B cell (primary cell): Measurements from ENCODE around the gene CLASRP. TPM values are rescaled to one million over a fixed set of nuclear protein-coding genes. Genes with fewer than 3 reads are reported as not detected.
A peak's percentile ranks its signal among the peaks of the same experiment; 100 is the strongest.

Experiments used
- ATAC-seq: fragments of 200-7000 bp; cut with Tn5 transposase; one replicate; pipeline ENCODE4 v1.10.0; 2021; ENCODE audit warnings: low read depth, mild to moderate bottlenecking, moderate number of reproducible peaks, moderate library complexity
- CTCF ChIA-PET: fragments of 350-600 bp; sonication (Branson Sonifier 250); formaldehyde crosslinking; loops from one replicate; lab custom pipeline; 2021; ENCODE audit warnings: antibody characterized with exemption, inconsistent platforms; lab: Charles Lee
- POLR2A ChIA-PET: fragments of 350-600 bp; sonication (Branson Sonifier 250); formaldehyde crosslinking; loops from one replicate; lab custom pipeline; 2021; ENCODE audit warnings: antibody characterized with exemption; lab: Charles Lee
- DNase-seq: peaks from one replicate; pipeline ENCODE4 v3.0.0; 2013
- H2AFZ ChIP-seq: 2 replicates; pipeline ENCODE4 v1.6.1; 2012; ENCODE audit warnings: mild to moderate bottlenecking, low read depth, low read length; ENCODE audit not compliant: insufficient read depth, poor library complexity, severe bottlenecking
- H3K27ac ChIP-seq, 2 donors: 1 replicate in 1 of 2; 2 replicates in 1 of 2; pipeline ENCODE4 v1.5.1; 2012 to 2013; ENCODE audit warnings: low read length in 2 of 2, mild to moderate bottlenecking in 2 of 2, moderate library complexity in 1 of 2
- H3K27me3 ChIP-seq, 4 experiments: fragments of 200-600 bp in 1 of 4; sonication (generic) in 1 of 4; replicated peaks in 1 of 4; 1 replicate in 2 of 4; 2 replicates in 2 of 4; pipeline versions ENCODE4 v1.6.1 to v1.7.0; 2013 to 2016; ENCODE audit warnings: low read length in 3 of 4, mild to moderate bottlenecking in 2 of 4, mixed read lengths in 1 of 4, moderate library complexity in 1 of 4; ENCODE audit not compliant: insufficient read depth in 4 of 4, control insufficient read depth in 3 of 4; ENCODE audit errors: control extremely low read depth in 1 of 4
- H3K36me3 ChIP-seq, 2 experiments: replicated peaks in 1 of 2; 1 replicate in 1 of 2; 2 replicates in 1 of 2; pipeline versions ENCODE4 v1.6.1 to v1.7.1; 2013; ENCODE audit warnings: low read length in 1 of 2; ENCODE audit not compliant: insufficient read depth in 2 of 2, control insufficient read depth in 1 of 2; ENCODE audit errors: control extremely low read depth in 1 of 2, extremely low read depth in 1 of 2
- H3K4me1 ChIP-seq, 2 donors: fragments of 200-600 bp in 1 of 2; sonication (generic) in 1 of 2; 1 replicate in 1 of 2; 2 replicates in 1 of 2; pipeline versions ENCODE4 v1.5.1 to v1.6.1; 2013 to 2017; ENCODE audit warnings: low read length in 2 of 2; ENCODE audit not compliant: control insufficient read depth in 2 of 2, insufficient read depth in 2 of 2
- H3K4me2 ChIP-seq: replicated peaks from 2 replicates; pipeline ENCODE3; 2012; ENCODE audit warnings: mild to moderate bottlenecking, low read depth, low read length; ENCODE audit not compliant: poor library complexity, severe bottlenecking
- H3K4me3 ChIP-seq, 5 experiments: fragments of 200-600 bp in 1 of 5; sonication (generic) in 1 of 5; 1 replicate in 3 of 5; 2 replicates in 2 of 5; pipeline versions ENCODE4 v1.5.1 to v1.7.0; 2011 to 2016; ENCODE audit warnings: low read length in 4 of 5, mild to moderate bottlenecking in 4 of 5, low read depth in 2 of 5, control low read depth in 1 of 5, moderate library complexity in 1 of 5; ENCODE audit not compliant: insufficient read depth in 1 of 5; ENCODE audit errors: control extremely low read depth in 1 of 5, extremely low read depth in 1 of 5
- H3K79me2 ChIP-seq: fragments of 200-600 bp; sonication (generic); one replicate; pipeline ENCODE4 v1.6.0; 2016; ENCODE audit warnings: low read length; ENCODE audit not compliant: control insufficient read depth, insufficient read depth
- H3K9ac ChIP-seq: fragments of 200-600 bp; sonication (generic); 2 replicates; pipeline ENCODE4 v1.6.1; 2017; ENCODE audit warnings: mild to moderate bottlenecking, low read length, moderate library complexity
- H3K9me3 ChIP-seq, 3 donors: one replicate each; pipeline versions ENCODE4 v1.6.1 to v1.7.1; 2013; ENCODE audit warnings: low read length in 2 of 3; ENCODE audit not compliant: control insufficient read depth in 2 of 3, insufficient read depth in 1 of 3; ENCODE audit errors: control extremely low read depth in 1 of 3
- H4K20me1 ChIP-seq: 2 replicates; pipeline ENCODE4 v1.6.0; 2012; ENCODE audit warnings: mild to moderate bottlenecking, low read length; ENCODE audit not compliant: insufficient read depth, control insufficient read depth, poor library complexity, severe bottlenecking
- H3K27ac Mint-ChIP-seq: one replicate; pipeline ENCODE4 v1.8.0; 2021; ENCODE audit warnings: mixed read lengths
- H3K27me3 Mint-ChIP-seq: one replicate; pipeline ENCODE4 v1.8.0; 2021; ENCODE audit warnings: mixed read lengths
- H3K4me1 Mint-ChIP-seq: one replicate; pipeline ENCODE4 v1.8.0; 2021; ENCODE audit warnings: mixed read lengths
- H3K4me3 Mint-ChIP-seq: one replicate; pipeline ENCODE4 v1.8.0; 2021; ENCODE audit warnings: mixed read lengths
- H3K9me3 Mint-ChIP-seq: one replicate; pipeline ENCODE4 v1.8.0; 2022; ENCODE audit warnings: mixed read lengths; ENCODE audit not compliant: insufficient read depth
- EZH2 ChIP-seq: IDR thresholded peaks from 2 replicates; pipeline ENCODE4 v1.6.1; 2012; ENCODE audit warnings: borderline replicate concordance, low read depth, mild to moderate bottlenecking, moderate library complexity, low read length; ENCODE audit not compliant: insufficient read depth, poor library complexity, severe bottlenecking
- WGBS: methylation state at CpG from one replicate; pipeline ENCODE4 v1.1.5; 2013; ENCODE audit warnings: missing lambda C conversion rate; ENCODE audit not compliant: insufficient coverage; 5-methylcytosine and 5-hydroxymethylcytosine counted together
- intact Hi-C: fragments of 100-400 bp; cut with micrococcal nuclease; formaldehyde crosslinking; loops from one replicate; pipeline ENCODE4 v1.10.0; 2022
- polyA plus RNA-seq: library from polyadenylated mRNA; depleted of rRNA; stranded (reverse); fragments of >200 nt; gene quantifications from 2 replicates; pipeline ENCODE4 v1.2.3, GENCODE V29; 2012
- total RNA-seq, 2 donors: library from RNA; stranded (reverse); fragments of 120-200 nt in 1 of 2; gene quantifications; 1 replicate in 1 of 2; 2 replicates in 1 of 2; pipeline versions ENCODE4 v1.2.3 to v1.2.4, GENCODE V29; 2013 to 2022
- TF ChIP-seq, protein P1 (sequence below): fragments of 200-600 bp; IDR thresholded peaks from one replicate; pipeline ENCODE4 v1.8.0; 2022; ENCODE audit warnings: antibody characterized with exemption, mild to moderate bottlenecking

The CLASRP gene
- total and polyA plus RNA-seq, 2 donors (not counting 1 experiment from before 2014, with no cell fraction given), result 234 to 285 TPM

DNA sequence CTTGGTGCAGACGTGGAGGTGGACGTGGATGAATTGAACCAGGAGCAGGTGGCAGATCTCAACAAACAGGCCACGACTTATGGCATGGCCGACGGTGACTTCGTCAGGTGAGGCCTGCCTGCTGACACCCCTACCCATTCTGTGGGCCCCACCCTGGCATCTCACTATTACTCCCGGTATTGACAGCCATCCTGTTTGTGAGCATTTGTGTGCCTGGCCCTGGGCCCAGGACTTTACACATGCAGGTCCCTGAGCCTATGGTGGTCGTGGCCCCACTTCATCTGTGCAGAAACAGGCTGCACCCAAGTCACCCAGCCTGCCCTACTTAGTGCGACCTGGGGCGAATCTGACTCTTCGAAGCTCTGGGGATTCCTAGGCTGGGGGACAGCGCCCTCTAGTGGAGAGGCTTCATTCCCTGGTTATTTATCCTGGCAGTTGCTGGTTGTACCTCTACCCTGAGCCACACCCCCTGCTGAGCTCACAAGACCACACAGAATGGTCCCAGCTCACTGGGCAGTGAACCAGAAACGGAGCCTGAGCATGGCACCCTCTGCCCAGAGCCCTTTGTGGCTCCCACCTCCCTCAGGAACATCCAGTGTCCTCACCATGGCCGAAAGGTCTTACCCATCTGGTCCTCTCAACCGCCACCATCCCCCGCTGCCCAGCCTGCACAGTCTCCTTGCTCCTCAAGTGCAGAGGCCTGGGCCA, 20.6 kb downstream of the CLASRP start:
- Histone ChIP-seq H3K4me1 (peaks cover 8 to 34% of the 10 kb centered on the region in 2 donors), H3K4me2 (peak overlapping the region; percentile 32), H3K27me3 (no peaks in the 10 kb centered on the region), H3K9ac (no peak overlapping the region), H2AFZ (no peak overlapping the region), H3K27ac (no peak overlapping the region), H4K20me1 (peaks cover 79% of the 10 kb centered on the region), H3K4me3 (no peak overlapping the region), H3K79me2 (peaks cover 85% of the 10 kb centered on the region), H3K36me3 (peaks cover 2 to 90% of the 10 kb centered on the region in 2 experiments), H3K9me3 (no peaks in the 10 kb centered on the region)
- H3K4me1 Mint-ChIP-seq, result peaks cover 40% of the 10 kb centered on the region
- no peak overlapping the region for H3K4me3 Mint-ChIP-seq
- intact Hi-C loops, result loop anchor here (1.0 to 2.0 kb wide), 5 partner anchors 15 to 156 kb away; partner anchors contain the start of gene CLASRP
- ChIA-PET CTCF (interaction anchor here (0.5 to 7.0 kb wide), 44 partner anchors 8 to 436 kb away, joined by 3 to 97 read pairs (median 5); partner anchors contain the start of genes CLASRP, CLPTM1, GEMIN7 and PPP1R37), POLR2A (interaction anchor here (0.5 to 1.4 kb wide), 7 partner anchors 12 to 105 kb away, joined by 3 to 6 read pairs (median 5); partner anchors contain the start of genes CLASRP and CLPTM1)
- DNase-seq (peak; percentile 90), ATAC-seq (peak; percentile 88)
- H3K27ac Mint-ChIP-seq, result peak overlapping the region; percentile 84
- H3K27me3 Mint-ChIP-seq, result no peaks in the 10 kb centered on the region
- 62% methylated on average over 16 of the region's 16 CpGs for WGBS
- no peaks in the 10 kb centered on the region for H3K9me3 Mint-ChIP-seq
- TF ChIP-seq, protein P1, sequence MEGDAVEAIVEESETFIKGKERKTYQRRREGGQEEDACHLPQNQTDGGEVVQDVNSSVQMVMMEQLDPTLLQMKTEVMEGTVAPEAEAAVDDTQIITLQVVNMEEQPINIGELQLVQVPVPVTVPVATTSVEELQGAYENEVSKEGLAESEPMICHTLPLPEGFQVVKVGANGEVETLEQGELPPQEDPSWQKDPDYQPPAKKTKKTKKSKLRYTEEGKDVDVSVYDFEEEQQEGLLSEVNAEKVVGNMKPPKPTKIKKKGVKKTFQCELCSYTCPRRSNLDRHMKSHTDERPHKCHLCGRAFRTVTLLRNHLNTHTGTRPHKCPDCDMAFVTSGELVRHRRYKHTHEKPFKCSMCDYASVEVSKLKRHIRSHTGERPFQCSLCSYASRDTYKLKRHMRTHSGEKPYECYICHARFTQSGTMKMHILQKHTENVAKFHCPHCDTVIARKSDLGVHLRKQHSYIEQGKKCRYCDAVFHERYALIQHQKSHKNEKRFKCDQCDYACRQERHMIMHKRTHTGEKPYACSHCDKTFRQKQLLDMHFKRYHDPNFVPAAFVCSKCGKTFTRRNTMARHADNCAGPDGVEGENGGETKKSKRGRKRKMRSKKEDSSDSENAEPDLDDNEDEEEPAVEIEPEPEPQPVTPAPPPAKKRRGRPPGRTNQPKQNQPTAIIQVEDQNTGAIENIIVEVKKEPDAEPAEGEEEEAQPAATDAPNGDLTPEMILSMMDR, result peak; percentile 90
- TF ChIP-seq EZH2, result no peak

DNA sequence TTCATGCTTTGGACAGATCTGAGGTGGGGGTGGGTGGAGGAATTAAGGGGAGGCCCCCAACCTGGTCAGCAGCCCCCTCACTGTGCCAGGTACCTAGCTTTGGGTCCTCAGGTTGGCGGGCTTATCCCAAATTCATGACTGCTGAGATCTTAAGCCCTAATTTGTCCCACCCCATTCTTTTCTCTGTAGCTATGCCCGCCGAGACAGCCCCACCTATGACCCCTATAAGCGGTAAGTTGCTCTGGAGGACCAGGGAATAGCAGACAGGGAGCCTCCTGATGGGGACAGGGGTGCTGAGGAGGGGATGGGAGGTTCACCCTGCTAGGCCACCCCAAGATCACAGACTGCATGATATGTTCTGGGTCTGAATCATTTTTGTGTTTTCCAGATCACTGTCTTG, 23.1 kb downstream of the CLASRP start:
- ChIA-PET POLR2A (no interaction called here), CTCF (interaction anchor here (0.6 to 7.0 kb wide), 6 partner anchors 10 to 77 kb away, joined by 4 to 97 read pairs (median 10); partner anchors contain the start of gene CLASRP)
- DNase-seq, result no peak
- TF ChIP-seq, protein P1, result no peak
- no peak for TF ChIP-seq EZH2
- Histone ChIP-seq H3K27me3 (no peaks in the 10 kb centered on the region), H3K4me2 (no peak overlapping the region), H3K9ac (no peak overlapping the region), H3K4me3 (no peak overlapping the region), H2AFZ (no peak overlapping the region), H3K27ac (no peak overlapping the region), H3K36me3 (peaks cover 2 to 86% of the 10 kb centered on the region in 2 experiments), H3K4me1 (peaks cover 8 to 15% of the 10 kb centered on the region in 2 donors), H3K79me2 (peaks cover 79% of the 10 kb centered on the region), H4K20me1 (peaks cover 84% of the 10 kb centered on the region), H3K9me3 (no peaks in the 10 kb centered on the region)
- H3K4me1 Mint-ChIP-seq, result peaks cover 27% of the 10 kb centered on the region
- no peak overlapping the region for H3K4me3 Mint-ChIP-seq
- H3K27ac Mint-ChIP-seq, result peak overlapping the region; percentile 15
- ATAC-seq, result no peak
- H3K9me3 Mint-ChIP-seq, result no peaks in the 10 kb centered on the region
- intact Hi-C loops, result no loop called here
- no peaks in the 10 kb centered on the region for H3K27me3 Mint-ChIP-seq
- WGBS, result 89% methylated on average over 1 of the region's 4 CpGs
